ENCODE measurements around the gene SLC39A5. TPM values are rescaled to one million over a fixed set of nuclear protein-coding genes. Genes with fewer than 3 reads are reported as not detected.
"Not testable (repeated sequence)": the region's sequence is repeated elsewhere in the genome, so short reads cannot be mapped to it uniquely, and the experiment has no call there.

Gene SLC39A5
- total RNA-seq, 1 donor from 2014 or later: 0.16 TPM

DNA sequence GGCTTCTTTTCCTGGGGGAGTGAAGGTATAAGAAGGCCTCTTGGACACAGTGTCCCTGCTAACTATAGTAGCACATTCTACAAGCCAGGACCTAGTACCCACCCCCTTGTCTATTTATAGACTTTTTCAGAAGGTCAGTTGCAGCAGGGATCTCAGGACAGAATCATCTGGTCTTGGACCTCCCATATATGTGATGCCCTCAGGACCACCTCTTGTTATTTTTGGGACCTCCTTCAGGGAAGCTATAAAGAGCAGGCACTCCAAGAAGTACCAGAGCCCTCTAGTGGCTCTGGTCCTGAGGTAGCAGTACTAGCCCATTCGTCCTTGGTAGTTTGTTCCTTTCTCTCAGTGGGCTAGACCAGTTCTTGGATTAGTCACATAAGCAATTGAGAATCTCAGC lies 41.2 kb downstream of the SLC39A5 start:
- no peak for DNase-seq (ENCODE audit: low spot score)

DNA sequence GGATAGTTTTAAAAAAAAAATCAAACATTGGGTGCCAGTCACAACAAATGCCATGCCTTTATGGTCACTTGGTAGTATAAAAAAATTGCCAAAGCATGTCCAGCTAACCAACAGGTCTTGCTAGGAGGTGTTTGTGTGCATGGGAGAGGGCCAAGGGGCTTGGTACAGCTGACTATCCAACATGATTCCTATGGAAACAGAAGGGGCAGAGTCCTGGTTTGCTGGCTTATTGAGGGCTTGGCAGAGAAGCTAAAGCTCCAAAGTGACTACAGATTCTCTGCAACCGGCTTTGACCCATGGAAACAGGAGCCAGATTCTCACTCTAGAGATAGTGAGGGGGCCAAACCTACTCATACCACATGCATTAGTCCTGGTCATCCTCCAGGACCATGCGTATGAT lies 42.6 kb downstream of the SLC39A5 start:
- DNase-seq (ENCODE audit: low spot score): not testable (repeated sequence)

DNA sequence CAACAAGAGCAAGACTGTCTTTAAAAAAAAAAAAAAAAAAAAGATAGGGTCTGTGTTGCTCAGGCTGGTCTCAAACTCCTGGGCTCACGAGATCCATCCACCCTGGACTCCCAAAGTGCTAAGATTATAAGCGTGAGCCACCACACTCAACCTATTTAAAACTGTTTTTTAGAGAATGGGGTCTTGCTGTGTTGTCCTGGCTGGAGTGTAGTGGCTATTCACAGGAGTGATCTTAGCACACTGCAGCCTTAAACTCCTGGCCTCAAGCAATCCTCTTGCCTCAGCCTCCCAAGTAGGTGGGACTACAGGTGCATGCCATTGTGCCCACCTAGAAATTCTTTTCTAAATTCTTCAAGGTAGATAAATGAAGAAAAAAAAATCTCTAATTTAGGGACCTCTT lies 44.4 kb downstream of the SLC39A5 start:
- no peak for DNase-seq (ENCODE audit: low spot score)

DNA sequence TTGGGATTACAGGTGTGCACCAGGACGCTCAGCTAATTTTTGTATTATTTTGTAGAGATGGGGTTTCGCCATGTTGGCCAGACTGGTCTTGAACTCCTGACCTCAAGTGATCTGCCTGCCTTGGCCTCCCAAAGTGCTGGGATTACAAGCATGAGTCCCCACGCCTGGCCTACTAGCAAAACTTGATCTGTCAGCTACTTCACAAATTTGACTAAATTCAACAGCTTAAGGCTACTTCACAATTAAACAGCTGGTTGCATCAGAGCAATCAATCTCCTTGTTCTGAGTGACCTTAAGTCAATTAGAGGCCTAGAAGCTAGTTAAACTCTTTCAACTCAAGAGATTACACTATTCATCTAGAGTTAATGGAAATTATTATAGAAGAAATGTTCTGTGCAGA lies 49.1 kb downstream of the SLC39A5 start:
- no peak for DNase-seq (ENCODE audit: low spot score)

DNA sequence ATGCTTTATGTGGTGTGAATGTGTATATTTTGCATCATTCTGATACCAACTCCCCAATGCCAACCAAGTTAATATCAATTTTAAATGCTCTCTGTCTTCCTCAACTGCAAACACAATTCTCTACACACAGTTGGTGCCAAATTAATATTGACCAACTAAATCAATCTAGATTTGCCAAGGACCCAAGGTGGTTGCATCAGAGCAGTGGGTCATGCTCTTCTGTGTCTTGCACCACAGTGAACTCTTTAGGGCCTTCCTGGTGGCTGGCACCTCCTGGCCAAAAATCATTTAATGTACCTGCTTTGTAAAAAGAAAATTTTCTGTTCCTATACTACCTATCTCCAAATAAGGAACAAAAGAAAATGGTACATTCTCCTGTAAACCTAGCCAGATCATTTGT lies 51.0 kb downstream of the SLC39A5 start:
- no peak for DNase-seq (ENCODE audit: low spot score)

DNA sequence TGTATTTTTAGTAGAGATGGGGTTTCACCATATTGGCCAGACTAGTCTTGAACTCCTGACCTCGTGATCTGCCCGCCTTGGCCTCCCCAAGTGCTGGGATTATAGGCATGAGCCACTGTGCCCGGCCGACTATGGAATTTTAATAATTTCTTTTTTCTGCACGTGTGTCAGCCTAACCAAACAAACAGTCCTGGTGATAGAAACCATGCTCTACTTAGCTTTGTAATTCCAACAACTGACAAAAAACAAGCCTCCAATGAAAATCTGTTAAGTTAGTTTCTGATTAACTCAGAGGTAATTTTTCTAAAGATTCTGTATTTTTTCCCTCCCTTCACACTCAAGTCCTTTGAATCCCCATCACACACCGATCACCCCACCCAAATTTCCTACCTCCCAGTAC lies 52.2 kb downstream of the SLC39A5 start:
- no peak for DNase-seq (ENCODE audit: low spot score)

DNA sequence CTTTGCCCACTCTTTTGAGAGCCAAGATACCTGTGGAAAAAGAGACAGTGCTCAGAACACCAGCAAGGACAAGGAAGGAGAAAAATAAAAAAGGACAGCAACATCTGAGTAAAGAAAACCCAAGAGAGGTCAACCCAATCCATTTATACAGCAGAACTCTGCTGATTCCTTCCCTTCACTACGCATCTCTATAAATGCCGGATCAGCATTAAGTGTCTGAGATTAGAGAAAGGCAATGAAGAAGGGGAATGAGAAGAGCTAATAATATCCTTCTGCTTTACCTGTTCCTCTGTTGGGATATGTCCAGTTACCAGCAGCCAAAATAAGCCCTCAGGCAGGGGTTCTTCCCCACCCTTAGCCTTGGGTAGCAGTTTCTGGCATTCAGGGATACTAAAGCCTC lies 52.7 kb downstream of the SLC39A5 start:
- no peak for DNase-seq (ENCODE audit: low spot score)

DNA sequence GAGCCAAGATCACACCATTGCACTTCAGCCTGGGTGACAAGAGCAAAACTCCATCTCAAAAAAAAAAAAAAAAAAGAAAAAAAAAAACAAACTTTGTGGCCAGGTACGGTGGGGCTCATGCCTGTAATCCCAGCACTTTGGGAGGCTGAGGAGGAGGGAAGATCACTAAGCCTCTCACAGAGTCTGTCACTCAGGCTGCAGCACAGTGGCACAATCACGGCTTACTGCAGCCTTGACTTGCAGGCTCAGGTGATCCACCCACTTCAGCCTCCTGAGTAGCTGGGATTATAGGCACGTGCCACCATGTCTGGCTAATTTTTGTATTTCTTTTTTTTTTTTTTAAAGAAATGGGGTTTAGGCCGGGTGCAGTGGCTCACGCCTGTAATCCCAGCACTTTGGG lies 54.4 kb downstream of the SLC39A5 start:
- not testable (repeated sequence) for DNase-seq (ENCODE audit: low spot score)

DNA sequence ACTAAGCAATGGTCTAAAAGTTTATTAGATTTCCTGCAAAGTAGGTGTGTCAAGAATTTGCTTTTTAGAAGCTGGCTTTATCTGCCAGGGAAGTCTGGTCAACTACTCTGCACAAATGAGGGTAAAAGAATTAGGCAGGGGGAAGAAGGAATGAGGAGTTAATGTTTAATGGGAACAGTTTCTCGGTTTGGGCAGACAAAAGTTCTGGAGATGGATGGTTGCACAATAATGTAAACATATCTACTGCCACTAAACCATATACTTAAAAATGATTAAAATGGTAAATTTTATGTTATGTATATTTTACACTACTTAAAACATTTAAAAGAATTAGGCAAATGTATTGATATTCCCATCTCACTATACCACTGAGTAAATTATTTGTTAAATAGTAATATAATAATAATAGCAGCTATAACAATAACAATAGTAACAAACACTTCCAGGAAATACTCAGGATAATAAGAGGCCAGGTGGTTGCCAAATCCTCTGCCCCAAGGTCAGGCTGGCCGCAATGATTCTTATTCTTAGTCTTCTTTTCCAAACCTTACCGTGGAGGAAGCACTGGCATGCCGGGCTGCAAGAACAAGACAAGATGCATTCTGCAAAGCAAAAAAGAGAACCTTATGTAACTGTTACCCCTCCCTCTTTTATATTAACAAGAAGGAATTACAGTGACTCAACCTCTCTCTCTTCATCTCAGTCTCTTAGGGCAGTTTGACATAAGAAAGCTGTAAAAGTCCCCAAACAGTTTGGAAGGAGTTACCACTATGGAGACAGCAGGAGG lies 56.4 kb downstream of the SLC39A5 start:
- no peak for DNase-seq (ENCODE audit: low spot score)

Other genes with a start within 250 kb of the SLC39A5 start
- 27.7 TPM for gene SUOX, start 232.8 kb upstream of the SLC39A5 start, total RNA-seq
- 25.8 TPM for gene IKZF4, start 209.0 kb upstream of the SLC39A5 start, total RNA-seq
- 45.3 TPM for gene RPS26, start 188.1 kb upstream of the SLC39A5 start, total RNA-seq
- 1.9 TPM for gene ERBB3, start 149.9 kb upstream of the SLC39A5 start, total RNA-seq
- 99.5 TPM for gene PA2G4, start 125.5 kb upstream of the SLC39A5 start, total RNA-seq
- gene RPL41, start 113.4 kb upstream of the SLC39A5 start, total RNA-seq: 2,287 TPM
- gene ZC3H10, start 111.8 kb upstream of the SLC39A5 start, total RNA-seq: 7.9 TPM
- gene ESYT1, start 101.8 kb upstream of the SLC39A5 start, total RNA-seq: 435 TPM
- 41.3 TPM for gene MYL6B, start 77.5 kb upstream of the SLC39A5 start, total RNA-seq
- 2,743 TPM for gene MYL6, start 71.7 kb upstream of the SLC39A5 start, total RNA-seq
- gene SMARCC2, start 40.6 kb upstream of the SLC39A5 start, total RNA-seq: 113 TPM
- 93.8 TPM for gene RNF41, start 8.1 kb upstream of the SLC39A5 start, total RNA-seq
- 18.2 TPM for gene NABP2, start 5.7 kb upstream of the SLC39A5 start, total RNA-seq
- 46.8 TPM for gene ANKRD52, start 28.3 kb downstream of the SLC39A5 start, total RNA-seq
- gene COQ10A, start 36.9 kb downstream of the SLC39A5 start, total RNA-seq: 7.7 TPM
- 374 TPM for gene CS, start 70.3 kb downstream of the SLC39A5 start, total RNA-seq
- gene CNPY2, start 85.9 kb downstream of the SLC39A5 start, total RNA-seq: 87.9 TPM
- 38.7 TPM for gene PAN2, start 103.9 kb downstream of the SLC39A5 start, total RNA-seq
- gene IL23A, start 108.8 kb downstream of the SLC39A5 start, total RNA-seq: 0.55 TPM
- 216 TPM for gene STAT2, start 130.1 kb downstream of the SLC39A5 start, total RNA-seq
- not detected for gene APOF, start 132.8 kb downstream of the SLC39A5 start, total RNA-seq
- gene TIMELESS, start 219.4 kb downstream of the SLC39A5 start, total RNA-seq: 6.0 TPM
- not detected for gene MIP, start 224.6 kb downstream of the SLC39A5 start, total RNA-seq
- 3.0 TPM for gene SPRYD4, start 238.5 kb downstream of the SLC39A5 start, total RNA-seq